Measurements from ENCODE around the gene EEF1G.
"Not testable (repeated sequence)": the region's sequence is repeated elsewhere in the genome, so short reads cannot be mapped to it uniquely, and the experiment has no call there.

EEF1G gene, protein sequence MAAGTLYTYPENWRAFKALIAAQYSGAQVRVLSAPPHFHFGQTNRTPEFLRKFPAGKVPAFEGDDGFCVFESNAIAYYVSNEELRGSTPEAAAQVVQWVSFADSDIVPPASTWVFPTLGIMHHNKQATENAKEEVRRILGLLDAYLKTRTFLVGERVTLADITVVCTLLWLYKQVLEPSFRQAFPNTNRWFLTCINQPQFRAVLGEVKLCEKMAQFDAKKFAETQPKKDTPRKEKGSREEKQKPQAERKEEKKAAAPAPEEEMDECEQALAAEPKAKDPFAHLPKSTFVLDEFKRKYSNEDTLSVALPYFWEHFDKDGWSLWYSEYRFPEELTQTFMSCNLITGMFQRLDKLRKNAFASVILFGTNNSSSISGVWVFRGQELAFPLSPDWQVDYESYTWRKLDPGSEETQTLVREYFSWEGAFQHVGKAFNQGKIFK

DNA sequence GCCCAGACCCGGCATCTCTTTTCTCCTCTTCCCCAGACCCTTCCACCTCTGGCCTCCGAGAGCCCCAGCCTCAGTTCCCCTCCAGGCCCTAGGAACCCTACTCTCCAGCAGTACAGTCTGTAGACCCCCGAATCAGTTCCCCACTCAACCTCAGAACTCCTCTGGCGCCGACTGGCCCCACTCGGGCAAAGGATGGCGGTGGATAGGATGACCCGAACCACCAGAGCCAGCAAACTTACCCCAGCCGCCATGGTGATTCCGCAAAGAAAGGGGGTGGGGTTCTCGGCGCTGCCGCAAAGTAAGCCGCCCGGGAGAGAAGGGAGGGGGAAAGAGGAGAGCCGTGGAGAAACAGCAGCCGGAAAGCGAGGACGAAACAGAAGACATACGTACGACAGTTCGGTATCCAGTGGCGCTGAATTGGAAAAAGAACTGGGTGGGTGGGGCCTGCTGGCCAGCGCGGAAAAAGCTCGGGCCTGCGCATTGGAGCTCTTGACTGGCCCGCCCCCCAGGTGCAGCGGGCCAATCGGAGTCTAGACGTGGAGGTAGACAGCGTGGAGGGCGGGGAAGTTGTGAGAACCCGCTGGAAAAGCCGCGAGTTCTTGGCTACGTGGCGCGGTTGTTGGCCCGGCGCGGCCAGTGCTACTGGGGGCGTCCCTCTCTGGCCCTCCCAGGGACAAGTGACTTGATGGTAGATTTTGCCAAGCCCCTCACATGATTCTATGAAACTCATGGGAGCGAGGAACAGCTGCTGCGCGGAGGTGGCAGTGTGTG, at the start of gene EEF1G:
Gene EEF1G, minus strand, starts transcription at position 300 of the 771 bp plus-strand sequence. Its CDS starts 49 bp downstream, at position 251.
- peaks cover 40 to 63% of the 10 kb centered on the region in 2 donors for H3K4me1 Mint-ChIP-seq
- H3K9me3 Mint-ChIP-seq = no peaks in the 10 kb centered on the region
- peak; percentile 92 to 93 for ATAC-seq (replicated peaks)
- H3K27ac Mint-ChIP-seq = peak within 1 kb of the TSS; percentile 99
- peak; percentile 99 for DNase-seq
- no peaks in the 10 kb centered on the region for H3K27me3 Mint-ChIP-seq
- H3K4me3 Mint-ChIP-seq = peak within 1 kb of the TSS; percentile 94 to 97
- peaks cover 62 to 78% of the 10 kb centered on the region in 2 donors for H3K36me3 Mint-ChIP-seq

DNA sequence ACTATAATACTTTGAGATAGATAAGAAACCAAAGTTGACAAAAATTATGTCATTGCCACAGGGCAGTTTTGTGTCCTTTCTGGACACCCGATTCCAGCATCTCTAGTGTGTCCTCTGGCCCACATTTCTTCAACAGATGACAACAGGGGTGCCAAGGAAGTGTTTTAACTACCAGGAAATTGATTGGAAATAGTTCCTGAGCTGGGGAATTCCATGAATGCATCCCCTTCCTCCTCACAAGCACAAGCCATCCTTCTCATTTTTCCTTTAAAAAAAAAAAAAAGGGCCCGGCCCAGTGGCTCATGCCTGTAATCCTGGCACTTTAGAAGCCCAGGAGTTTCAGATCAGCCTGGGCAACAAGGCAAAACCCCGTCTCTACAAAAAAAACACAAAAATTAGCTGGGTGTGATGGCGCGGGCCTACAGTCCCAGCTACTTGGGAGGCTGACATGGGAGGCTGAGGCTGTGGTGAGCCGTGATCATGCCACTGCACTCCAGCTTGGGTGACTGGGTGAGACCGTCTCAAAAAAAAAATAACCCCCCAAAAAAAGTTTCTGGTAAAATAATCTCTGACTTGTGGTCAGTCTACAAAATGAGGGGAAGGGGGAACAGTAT, 48.9 kb upstream of the EEF1G start:
- ATAC-seq (replicated peaks) (no peak), DNase-seq (no peak)
- no peaks in the 10 kb centered on the region for H3K27me3 Mint-ChIP-seq
- peak overlapping the region; percentile 98 for H3K27ac Mint-ChIP-seq
- peaks cover 6 to 32% of the 10 kb centered on the region in 2 donors for H3K4me1 Mint-ChIP-seq
- H3K4me3 Mint-ChIP-seq = peak overlapping the region; percentile 93 to 96
- peaks cover 16 to 41% of the 10 kb centered on the region in 2 donors for H3K36me3 Mint-ChIP-seq
- no peaks in the 10 kb centered on the region for H3K9me3 Mint-ChIP-seq

DNA sequence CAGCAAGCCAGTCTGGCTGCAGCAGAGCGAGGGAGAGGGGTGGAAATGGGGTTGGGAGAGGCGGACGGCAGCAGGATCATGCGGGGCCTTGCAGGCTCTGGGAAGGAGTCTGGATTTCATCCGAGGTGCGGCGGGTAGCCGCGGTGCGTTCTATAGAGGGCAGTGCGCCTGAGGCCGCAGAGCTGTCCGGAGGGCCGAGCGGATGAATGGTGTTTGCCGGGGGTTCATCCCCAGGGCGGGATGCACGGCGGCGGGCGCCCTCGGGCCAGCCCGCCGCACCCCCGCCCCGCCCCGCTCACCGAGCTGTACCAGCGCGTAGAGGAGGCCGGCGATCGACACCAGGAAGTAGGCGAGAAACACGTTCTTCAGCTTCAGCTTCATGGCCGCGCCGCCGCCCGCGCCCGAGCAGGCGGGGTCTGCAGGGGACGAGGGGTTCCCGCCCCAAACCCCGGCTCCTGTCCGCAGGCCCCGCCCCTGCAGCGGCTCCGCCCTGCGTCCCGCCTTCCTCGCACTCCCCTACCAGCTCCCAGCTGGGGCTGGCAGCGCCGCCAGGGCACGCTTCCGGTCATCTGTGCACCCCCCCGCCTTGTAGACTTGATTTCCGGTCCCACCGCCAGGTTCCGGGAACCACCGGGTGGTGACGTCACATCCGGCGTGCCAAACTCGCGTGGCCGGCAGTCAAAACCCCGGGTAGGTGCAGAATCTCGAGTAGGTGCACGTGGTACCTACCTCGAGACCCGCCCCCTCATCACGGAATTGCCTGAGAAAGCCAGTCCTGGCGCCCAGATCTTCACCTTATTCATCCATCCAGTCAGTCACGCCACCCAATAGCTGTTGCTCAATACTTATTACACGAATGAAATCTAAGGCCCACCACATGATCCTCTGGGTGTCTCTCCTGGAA, 48.1 kb upstream of the EEF1G start, which contains the start of gene B3GAT3:
Gene B3GAT3, minus strand, starts transcription at position 420 of the 904 bp plus-strand sequence. Its CDS starts 39 bp downstream, at position 381.
- peak within 1 kb of the TSS; percentile 98 for H3K27ac Mint-ChIP-seq
- DNase-seq = peak; percentile 99
- H3K9me3 Mint-ChIP-seq = no peaks in the 10 kb centered on the region
- H3K4me3 Mint-ChIP-seq = peak within 1 kb of the TSS; percentile 93 to 96
- H3K27me3 Mint-ChIP-seq = no peaks in the 10 kb centered on the region
- H3K4me1 Mint-ChIP-seq = peaks cover 6 to 32% of the 10 kb centered on the region in 2 donors
- peaks cover 20 to 37% of the 10 kb centered on the region in 2 donors for H3K36me3 Mint-ChIP-seq
- ATAC-seq (replicated peaks) = peak; percentile 96 to 97

- H3K4me3 Mint-ChIP-seq = peak overlapping the region; percentile 93 to 96
- peaks cover 18 to 35% of the 10 kb centered on the region in 2 donors for H3K36me3 Mint-ChIP-seq
- DNase-seq (no peak), ATAC-seq (replicated peaks) (no peak)
- peak overlapping the region; percentile 94 for H3K27ac Mint-ChIP-seq
- H3K4me1 Mint-ChIP-seq = peaks cover 10 to 32% of the 10 kb centered on the region in 2 donors
- no peaks in the 10 kb centered on the region for H3K27me3 Mint-ChIP-seq
- no peaks in the 10 kb centered on the region for H3K9me3 Mint-ChIP-seq
Observed at GRCh38 chr11:62621027-62621566, 47.4 kb upstream of the EEF1G start.

GRCh38 chr11:62616957-62617356, 43.3 kb upstream of the EEF1G start:
- not testable (repeated sequence) for H3K9me3 Mint-ChIP-seq; ATAC-seq (replicated peaks); H3K4me3 Mint-ChIP-seq; DNase-seq; H3K27ac Mint-ChIP-seq; H3K27me3 Mint-ChIP-seq
- Mint-ChIP-seq H3K4me1 (peaks cover 12 to 36% of the 10 kb centered on the region in 2 donors), H3K36me3 (peaks cover 15 to 31% of the 10 kb centered on the region in 2 donors)

- no peaks in the 10 kb centered on the region for H3K9me3 Mint-ChIP-seq
- DNase-seq (no peak), ATAC-seq (replicated peaks) (no peak)
- peaks cover 18 to 42% of the 10 kb centered on the region in 2 donors for H3K4me1 Mint-ChIP-seq
- H3K4me3 Mint-ChIP-seq = no peak overlapping the region
- H3K27me3 Mint-ChIP-seq = no peaks in the 10 kb centered on the region
- H3K27ac Mint-ChIP-seq = no peak overlapping the region
- peaks cover 18 to 30% of the 10 kb centered on the region in 2 donors for H3K36me3 Mint-ChIP-seq
Observed at GRCh38 chr11:62615521-62615920, 41.8 kb upstream of the EEF1G start.

DNA sequence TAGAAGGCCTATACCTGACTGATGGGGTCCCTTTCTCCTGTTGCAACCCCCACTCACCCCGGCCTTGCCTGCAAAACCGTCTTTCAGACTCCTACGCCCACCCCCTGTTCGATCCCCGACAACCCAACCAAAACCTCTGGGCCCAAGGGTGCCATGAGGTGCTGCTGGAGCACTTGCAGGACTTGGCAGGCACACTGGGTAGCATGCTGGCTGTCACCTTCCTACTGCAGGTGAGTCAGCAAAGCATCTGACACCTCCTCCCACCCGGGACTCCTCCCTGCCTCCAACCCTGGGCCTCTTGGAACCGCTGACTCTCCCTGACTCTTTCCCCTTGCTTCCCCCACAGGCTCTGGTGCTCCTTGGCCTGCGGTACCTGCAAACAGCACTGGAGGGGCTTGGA, 40.6 kb upstream of the EEF1G start:
- no peaks in the 10 kb centered on the region for H3K27me3 Mint-ChIP-seq
- DNase-seq (no peak), ATAC-seq (replicated peaks) (no peak)
- H3K36me3 Mint-ChIP-seq = peaks cover 23 to 40% of the 10 kb centered on the region in 2 donors
- H3K9me3 Mint-ChIP-seq = no peaks in the 10 kb centered on the region
- peak overlapping the region; percentile 78 for H3K27ac Mint-ChIP-seq
- no peak overlapping the region for H3K4me3 Mint-ChIP-seq
- H3K4me1 Mint-ChIP-seq = peaks cover 24 to 44% of the 10 kb centered on the region in 2 donors

GRCh38 chr11:62613291-62613778, 39.6 kb upstream of the EEF1G start:
- DNase-seq (no peak), ATAC-seq (replicated peaks) (no peak)
- Mint-ChIP-seq H3K36me3 (peaks cover 25 to 42% of the 10 kb centered on the region in 2 donors), H3K27me3 (no peaks in the 10 kb centered on the region), H3K9me3 (no peaks in the 10 kb centered on the region), H3K4me1 (peaks cover 30 to 47% of the 10 kb centered on the region in 2 donors), H3K27ac (no peak overlapping the region), H3K4me3 (peak overlapping the region; percentile 32 to 75)

- H3K36me3 Mint-ChIP-seq = peaks cover 32 to 49% of the 10 kb centered on the region in 2 donors
- no peaks in the 10 kb centered on the region for H3K9me3 Mint-ChIP-seq
- H3K4me3 Mint-ChIP-seq = peak within 1 kb of the TSS; percentile 93 to 96
- peaks cover 35 to 54% of the 10 kb centered on the region in 2 donors for H3K4me1 Mint-ChIP-seq
- peak; percentile 82 to 83 for ATAC-seq (replicated peaks)
- H3K27me3 Mint-ChIP-seq = no peaks in the 10 kb centered on the region
- peak within 1 kb of the TSS; percentile 97 for H3K27ac Mint-ChIP-seq
- peak; percentile 87 for DNase-seq
Observed at GRCh38 chr11:62612366-62613290, 38.9 kb upstream of the EEF1G start, which contains the start of the genes EML3 and ROM1. EML3 (minus strand) TSS chr11:62612775; CDS start chr11:62612457, 318 bp downstream. ROM1 (plus strand) TSS chr11:62613257; CDS start chr11:62613282, 25 bp downstream.

- H3K36me3 Mint-ChIP-seq = peaks cover 32 to 54% of the 10 kb centered on the region in 2 donors
Observed at GRCh38 chr11:62611705-62612365, 38.1 kb upstream of the EEF1G start.

DNA sequence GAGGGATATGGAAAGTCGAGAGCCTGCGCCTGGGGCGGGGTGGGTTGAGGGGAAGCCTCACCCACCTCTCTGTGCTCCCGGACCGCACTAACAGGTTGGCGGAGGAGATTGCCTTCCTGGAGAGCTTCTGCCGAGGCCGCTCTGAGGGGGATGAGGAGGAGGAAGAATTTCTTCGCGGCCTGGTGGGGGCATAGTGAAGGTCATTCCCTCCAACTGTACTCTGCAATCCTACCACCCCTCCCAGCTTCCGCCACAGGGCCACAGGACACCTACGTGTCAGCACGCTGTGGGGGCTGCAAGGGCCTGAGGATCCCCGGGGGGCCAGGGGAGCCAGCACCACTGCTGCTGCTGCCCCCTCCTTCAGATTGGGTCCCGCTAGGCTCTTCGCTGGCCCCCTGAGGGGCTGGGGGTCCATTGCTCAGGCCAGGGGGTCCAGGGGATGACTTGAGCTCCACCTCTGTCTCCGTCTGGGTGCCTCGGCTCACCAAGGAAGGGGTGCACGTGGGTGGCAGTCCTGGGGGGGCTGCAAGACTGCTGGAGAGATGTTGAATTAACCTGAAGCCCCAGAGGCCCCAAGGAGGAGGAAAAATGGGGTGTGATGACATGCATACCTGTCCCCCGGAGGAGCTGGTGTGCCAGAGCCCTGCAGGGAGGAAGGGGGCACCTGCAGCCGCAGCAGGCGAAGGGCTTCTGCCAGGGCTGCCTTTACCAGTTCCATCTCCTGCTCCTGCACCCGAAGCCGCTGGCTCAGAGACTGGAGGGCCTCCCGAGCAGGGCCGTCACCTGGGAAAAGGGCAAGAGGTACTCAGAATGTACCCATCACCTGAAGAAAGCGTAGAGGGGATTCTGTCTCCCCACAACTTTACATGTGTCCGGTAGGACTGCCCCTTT, 37.4 kb upstream of the EEF1G start:
- Mint-ChIP-seq H3K27me3 (no peaks in the 10 kb centered on the region), H3K4me1 (peaks cover 32 to 57% of the 10 kb centered on the region in 2 donors)
- no peak for ATAC-seq (replicated peaks)

More at GRCh38 chr11:62611705-62612365, 38.1 kb upstream of the EEF1G start:
- DNase-seq = peak; percentile 50
- ATAC-seq (replicated peaks) = peak; percentile 55
- Mint-ChIP-seq H3K4me3 (peak overlapping the region; percentile 93 to 96), H3K27me3 (no peaks in the 10 kb centered on the region), H3K9me3 (no peaks in the 10 kb centered on the region), H3K27ac (peak overlapping the region; percentile 97), H3K4me1 (peaks cover 36 to 57% of the 10 kb centered on the region in 2 donors)

More for the DNA sequence above, 37.4 kb upstream of the EEF1G start:
- DNase-seq = no peak
- H3K9me3 Mint-ChIP-seq = no peaks in the 10 kb centered on the region
- peak overlapping the region; percentile 97 for H3K27ac Mint-ChIP-seq
- H3K36me3 Mint-ChIP-seq = peaks cover 37 to 55% of the 10 kb centered on the region in 2 donors
- peak overlapping the region; percentile 93 to 96 for H3K4me3 Mint-ChIP-seq
